ENCODE data around the gene NFXL1.

DNA sequence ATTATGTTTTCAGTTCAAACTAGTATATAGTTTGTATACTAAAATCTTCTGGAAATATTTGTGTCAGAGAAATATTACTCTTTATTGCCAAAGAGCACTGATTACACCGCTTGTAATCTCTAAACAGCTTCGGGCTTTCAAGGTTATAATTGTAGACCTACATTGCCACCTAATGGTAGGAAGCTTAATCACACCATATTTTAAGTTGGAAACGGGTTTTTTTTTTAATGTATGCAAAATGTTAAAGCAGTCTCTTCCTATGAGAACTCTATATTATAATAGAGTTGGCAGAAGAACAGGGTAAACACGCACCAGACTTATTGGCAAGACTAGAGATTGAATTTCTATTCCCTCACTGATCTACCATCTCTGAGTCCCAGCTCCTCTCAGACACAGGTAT, 19.5 kb upstream of the NFXL1 start:
- TF ChIP-seq POLR2AphosphoS5 (IDR thresholded peaks at IDR 0.05) (no peak), CTCF (IDR thresholded peaks at IDR 0.05) (peak; percentile 35 to 44), POLR2A (IDR thresholded peaks at IDR 0.05) (no peak)
